ENCODE measurements around the gene WNT1.

Gene WNT1

DNA sequence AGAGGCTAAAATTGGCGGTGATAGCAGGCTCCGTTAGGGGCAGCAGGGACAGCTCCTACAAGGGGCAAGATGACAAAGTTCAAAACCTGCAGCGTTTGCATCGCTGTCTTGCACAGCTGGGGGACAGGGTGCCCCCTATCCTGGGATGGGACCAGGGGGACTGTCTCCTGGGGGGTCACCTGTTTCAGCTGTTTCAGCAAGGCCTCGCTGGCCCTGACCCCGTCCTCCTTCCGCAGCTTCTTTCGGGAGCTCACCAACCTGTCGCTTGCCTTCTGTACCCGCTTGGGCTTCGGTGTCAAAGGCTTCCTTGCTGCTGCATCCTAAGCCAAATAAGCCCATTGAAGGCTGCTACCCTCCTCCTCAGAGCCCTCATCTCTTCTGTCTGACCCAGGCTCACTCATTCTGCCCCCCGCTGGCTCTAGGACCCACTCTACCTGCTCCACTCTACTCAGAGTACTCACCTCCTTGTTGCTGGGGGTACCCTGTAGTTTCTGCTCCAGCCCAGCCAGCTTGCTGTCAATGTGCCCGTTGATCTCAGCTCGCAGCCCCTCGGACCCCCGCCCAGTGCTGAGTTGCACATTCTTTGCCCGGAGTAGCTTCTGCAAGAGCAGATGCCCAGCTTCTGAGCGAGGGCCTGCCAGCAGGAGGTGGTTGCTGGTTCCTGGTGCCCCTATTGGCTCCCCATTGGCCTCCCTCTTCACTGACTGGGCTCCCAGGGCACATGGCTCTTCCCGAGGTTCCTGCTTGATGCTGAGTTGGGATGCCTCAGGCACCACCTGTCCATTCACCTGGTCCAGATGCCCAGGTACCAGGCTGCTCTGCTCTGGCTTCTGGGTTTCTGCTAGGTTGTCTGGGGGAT lies 52.8 kb downstream of the WNT1 start:
- no peak for DNase-seq

GRCh38 chr12:49031573-49032161 lies 53.5 kb downstream of the WNT1 start:
- no peak for DNase-seq
